Measurements from ENCODE around the gene SNX8.
A peak's percentile ranks its signal among the peaks of the same experiment; 100 is the strongest.
"Not testable (repeated sequence)": the region's sequence is repeated elsewhere in the genome, so short reads cannot be mapped to it uniquely, and the experiment has no call there.

The SNX8 gene

GRCh38 chr7:2269089-2269990 is 44.9 kb downstream of the SNX8 start:
- Histone ChIP-seq H3K4me1 (ENCODE audit: control insufficient read depth, insufficient read depth, low read length) (peaks cover 14% of the 10 kb centered on the region), H3K27ac (ENCODE audit: insufficient read depth, low read depth, low read length, poor library complexity, severe bottlenecking) (peak overlapping the region; percentile 17)
- not testable (repeated sequence) for H3K36me3 ChIP-seq (ENCODE audit: control insufficient read depth, insufficient read depth, low read length); H3K9me3 ChIP-seq (ENCODE audit: control insufficient read depth, low read length); H3K27me3 ChIP-seq (ENCODE audit: control insufficient read depth, insufficient read depth, low read length, poor library complexity, severe bottlenecking); H3K4me3 ChIP-seq (ENCODE audit: insufficient read depth, low read depth, low read length)
- 57 to 65% methylated on average over 14 of the region's 18 CpGs for WGBS, 2 experiments

GRCh38 chr7:2266911-2267310 is 47.3 kb downstream of the SNX8 start:
- Histone ChIP-seq H3K4me3 (ENCODE audit: insufficient read depth, low read depth, low read length) (no peak overlapping the region), H3K27ac (ENCODE audit: insufficient read depth, low read depth, low read length, poor library complexity, severe bottlenecking) (no peak overlapping the region), H3K9me3 (ENCODE audit: control insufficient read depth, low read length) (no peaks in the 10 kb centered on the region), H3K4me1 (ENCODE audit: control insufficient read depth, insufficient read depth, low read length) (peaks cover 14% of the 10 kb centered on the region), H3K36me3 (ENCODE audit: control insufficient read depth, insufficient read depth, low read length) (peaks cover 8% of the 10 kb centered on the region), H3K27me3 (ENCODE audit: control insufficient read depth, insufficient read depth, low read length, poor library complexity, severe bottlenecking) (no peaks in the 10 kb centered on the region)
- 75 to 76% methylated on average over 10 of the region's 10 CpGs for WGBS, 2 experiments

GRCh38 chr7:2264158-2264557 is 50.1 kb downstream of the SNX8 start:
- Histone ChIP-seq H3K4me3 (ENCODE audit: insufficient read depth, low read depth, low read length) (no peak overlapping the region), H3K36me3 (ENCODE audit: control insufficient read depth, insufficient read depth, low read length) (peaks cover 8% of the 10 kb centered on the region), H3K9me3 (ENCODE audit: control insufficient read depth, low read length) (no peaks in the 10 kb centered on the region), H3K4me1 (ENCODE audit: control insufficient read depth, insufficient read depth, low read length) (no peaks in the 10 kb centered on the region), H3K27me3 (ENCODE audit: control insufficient read depth, insufficient read depth, low read length, poor library complexity, severe bottlenecking) (no peaks in the 10 kb centered on the region), H3K27ac (ENCODE audit: insufficient read depth, low read depth, low read length, poor library complexity, severe bottlenecking) (no peak overlapping the region)
- 96 to 97% methylated on average over 23 of the region's 23 CpGs for WGBS, 2 experiments

- Histone ChIP-seq H3K36me3 (ENCODE audit: control insufficient read depth, insufficient read depth, low read length) (peaks cover 8% of the 10 kb centered on the region), H3K9me3 (ENCODE audit: control insufficient read depth, low read length) (no peaks in the 10 kb centered on the region), H3K4me3 (ENCODE audit: insufficient read depth, low read depth, low read length) (no peak overlapping the region), H3K27ac (ENCODE audit: insufficient read depth, low read depth, low read length, poor library complexity, severe bottlenecking) (no peak overlapping the region), H3K27me3 (ENCODE audit: control insufficient read depth, insufficient read depth, low read length, poor library complexity, severe bottlenecking) (no peaks in the 10 kb centered on the region), H3K4me1 (ENCODE audit: control insufficient read depth, insufficient read depth, low read length) (no peaks in the 10 kb centered on the region)
- 92% methylated on average over 18 of the region's 18 CpGs for WGBS, 2 experiments
These were observed 51.1 kb downstream of the SNX8 start for GRCh38 chr7:2263176-2263575.

- Histone ChIP-seq H3K36me3 (ENCODE audit: control insufficient read depth, insufficient read depth, low read length) (peaks cover 5% of the 10 kb centered on the region), H3K27ac (ENCODE audit: insufficient read depth, low read depth, low read length, poor library complexity, severe bottlenecking) (no peak overlapping the region), H3K9me3 (ENCODE audit: control insufficient read depth, low read length) (no peaks in the 10 kb centered on the region), H3K27me3 (ENCODE audit: control insufficient read depth, insufficient read depth, low read length, poor library complexity, severe bottlenecking) (no peaks in the 10 kb centered on the region), H3K4me3 (ENCODE audit: insufficient read depth, low read depth, low read length) (no peak overlapping the region), H3K4me1 (ENCODE audit: control insufficient read depth, insufficient read depth, low read length) (no peaks in the 10 kb centered on the region)
- WGBS, 2 experiments, result 91 to 92% methylated on average over 14 of the region's 14 CpGs
These were observed 52.6 kb downstream of the SNX8 start for GRCh38 chr7:2261611-2262010.

GRCh38 chr7:2260820-2261219 is 53.4 kb downstream of the SNX8 start:
- Histone ChIP-seq H3K27me3 (ENCODE audit: control insufficient read depth, insufficient read depth, low read length, poor library complexity, severe bottlenecking) (no peaks in the 10 kb centered on the region), H3K4me3 (ENCODE audit: insufficient read depth, low read depth, low read length) (no peak overlapping the region), H3K4me1 (ENCODE audit: control insufficient read depth, insufficient read depth, low read length) (no peaks in the 10 kb centered on the region), H3K36me3 (ENCODE audit: control insufficient read depth, insufficient read depth, low read length) (peaks cover 5% of the 10 kb centered on the region), H3K27ac (ENCODE audit: insufficient read depth, low read depth, low read length, poor library complexity, severe bottlenecking) (no peak overlapping the region), H3K9me3 (ENCODE audit: control insufficient read depth, low read length) (no peaks in the 10 kb centered on the region)
- 94 to 97% methylated on average over 5 of the region's 5 CpGs for WGBS, 2 experiments

- no peak overlapping the region for H3K4me3 ChIP-seq (ENCODE audit: insufficient read depth, low read depth, low read length)
- H3K27me3 ChIP-seq (ENCODE audit: control insufficient read depth, insufficient read depth, low read length, poor library complexity, severe bottlenecking), result no peaks in the 10 kb centered on the region
- no peaks in the 10 kb centered on the region for H3K9me3 ChIP-seq (ENCODE audit: control insufficient read depth, low read length)
- no peak overlapping the region for H3K27ac ChIP-seq (ENCODE audit: insufficient read depth, low read depth, low read length, poor library complexity, severe bottlenecking)
- 94 to 96% methylated on average over 9 of the region's 9 CpGs for WGBS, 2 experiments
- peaks cover 8% of the 10 kb centered on the region for H3K36me3 ChIP-seq (ENCODE audit: control insufficient read depth, insufficient read depth, low read length)
- no peaks in the 10 kb centered on the region for H3K4me1 ChIP-seq (ENCODE audit: control insufficient read depth, insufficient read depth, low read length)
These were observed 54.8 kb downstream of the SNX8 start for GRCh38 chr7:2259480-2259879.

- Histone ChIP-seq H3K4me1 (ENCODE audit: control insufficient read depth, insufficient read depth, low read length) (no peaks in the 10 kb centered on the region), H3K36me3 (ENCODE audit: control insufficient read depth, insufficient read depth, low read length) (peaks cover 8% of the 10 kb centered on the region), H3K27ac (ENCODE audit: insufficient read depth, low read depth, low read length, poor library complexity, severe bottlenecking) (no peak overlapping the region), H3K4me3 (ENCODE audit: insufficient read depth, low read depth, low read length) (no peak overlapping the region), H3K9me3 (ENCODE audit: control insufficient read depth, low read length) (no peaks in the 10 kb centered on the region), H3K27me3 (ENCODE audit: control insufficient read depth, insufficient read depth, low read length, poor library complexity, severe bottlenecking) (no peaks in the 10 kb centered on the region)
- 96% methylated on average over 34 of the region's 34 CpGs for WGBS, 2 experiments
These were observed 55.4 kb downstream of the SNX8 start for GRCh38 chr7:2258661-2259365.

GRCh38 chr7:2257651-2258050 is 56.6 kb downstream of the SNX8 start:
- no peaks in the 10 kb centered on the region for H3K27me3 ChIP-seq (ENCODE audit: control insufficient read depth, insufficient read depth, low read length, poor library complexity, severe bottlenecking)
- peaks cover 3% of the 10 kb centered on the region for H3K36me3 ChIP-seq (ENCODE audit: control insufficient read depth, insufficient read depth, low read length)
- H3K9me3 ChIP-seq (ENCODE audit: control insufficient read depth, low read length), result no peaks in the 10 kb centered on the region
- H3K27ac ChIP-seq (ENCODE audit: insufficient read depth, low read depth, low read length, poor library complexity, severe bottlenecking), result no peak overlapping the region
- no peak overlapping the region for H3K4me3 ChIP-seq (ENCODE audit: insufficient read depth, low read depth, low read length)
- 91% methylated on average over 17 of the region's 17 CpGs for WGBS, 2 experiments
- no peaks in the 10 kb centered on the region for H3K4me1 ChIP-seq (ENCODE audit: control insufficient read depth, insufficient read depth, low read length)

GRCh38 chr7:2257046-2257551 is 57.1 kb downstream of the SNX8 start:
- H3K36me3 ChIP-seq (ENCODE audit: control insufficient read depth, insufficient read depth, low read length), result peaks cover 3% of the 10 kb centered on the region
- 95 to 96% methylated on average over 38 of the region's 38 CpGs for WGBS, 2 experiments
- H3K27ac ChIP-seq (ENCODE audit: insufficient read depth, low read depth, low read length, poor library complexity, severe bottlenecking), result no peak overlapping the region
- H3K4me3 ChIP-seq (ENCODE audit: insufficient read depth, low read depth, low read length), result no peak overlapping the region
- no peaks in the 10 kb centered on the region for H3K27me3 ChIP-seq (ENCODE audit: control insufficient read depth, insufficient read depth, low read length, poor library complexity, severe bottlenecking)
- no peaks in the 10 kb centered on the region for H3K9me3 ChIP-seq (ENCODE audit: control insufficient read depth, low read length)
- no peaks in the 10 kb centered on the region for H3K4me1 ChIP-seq (ENCODE audit: control insufficient read depth, insufficient read depth, low read length)
